Measurements from ENCODE around the gene ATP10A. TPM values are rescaled to one million over a fixed set of nuclear protein-coding genes. Genes with fewer than 3 reads are reported as not detected.

The ATP10A gene
- total and polyA plus RNA-seq, 8 donors: 1.5 to 15.2 (median 3.2) TPM

DNA sequence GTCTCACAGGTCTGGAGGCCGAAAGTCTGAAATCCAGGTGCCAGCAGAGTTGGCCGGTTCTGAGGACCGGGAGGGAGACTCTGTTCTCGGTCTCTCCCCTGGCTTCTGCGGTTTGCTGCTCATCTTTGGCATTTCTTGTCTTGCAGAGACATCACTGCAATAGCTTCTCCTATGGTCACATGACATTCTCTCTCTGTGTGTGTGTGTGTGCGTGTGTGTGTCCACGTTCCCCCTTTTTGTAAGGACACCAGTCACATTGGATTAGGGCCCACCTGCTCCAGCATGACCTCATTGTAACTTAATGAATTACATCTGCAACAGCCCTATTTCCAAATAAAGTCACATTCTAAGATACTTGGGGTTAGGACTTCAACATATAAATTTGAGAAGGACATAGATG lies 12.4 kb upstream of the ATP10A start:
- intact Hi-C loops (cut with DNase I; ENCODE audit: low total_unique reads): no loop called here
- H3K27me3 ChIP-seq: no peaks in the 10 kb centered on the region
- TF ChIP-seq POLR2A (IDR thresholded peaks at IDR 0.05): no peak
- TF ChIP-seq CTCF (IDR thresholded peaks at IDR 0.05): no peak
- no peak for TF ChIP-seq POLR2AphosphoS5 (IDR thresholded peaks at IDR 0.05)
- TF ChIP-seq EP300 (IDR thresholded peaks at IDR 0.05): no peak
- DNase-seq: no peak
- no peaks in the 10 kb centered on the region for H3K36me3 ChIP-seq
- H3K9me3 ChIP-seq: no peaks in the 10 kb centered on the region
- H3K27ac ChIP-seq: no peak overlapping the region
- 79 to 94% (median 87%) methylated on average over 7 of the region's 7 CpGs for WGBS, 5 donors
- no peaks in the 10 kb centered on the region for H3K4me1 ChIP-seq
- no peak overlapping the region for H3K4me3 ChIP-seq

- TF ChIP-seq CTCF (IDR thresholded peaks at IDR 0.05): no peak
- TF ChIP-seq POLR2A (IDR thresholded peaks at IDR 0.05): no peak
- no peak for TF ChIP-seq EP300 (IDR thresholded peaks at IDR 0.05)
- TF ChIP-seq POLR2AphosphoS5 (IDR thresholded peaks at IDR 0.05): no peak
- intact Hi-C loops (cut with DNase I; ENCODE audit: low total_unique reads): no loop called here
- H3K27me3 ChIP-seq: no peaks in the 10 kb centered on the region
- no peak for DNase-seq
- no peak overlapping the region for H3K27ac ChIP-seq
- H3K9me3 ChIP-seq: no peaks in the 10 kb centered on the region
- H3K4me3 ChIP-seq: no peak overlapping the region
- H3K4me1 ChIP-seq: no peaks in the 10 kb centered on the region
- H3K36me3 ChIP-seq: no peaks in the 10 kb centered on the region
Measured at GRCh38 chr15:25874379-25874778, 11.3 kb upstream of the ATP10A start.

GRCh38 chr15:25871403-25871802 lies 8.3 kb upstream of the ATP10A start:
- Histone ChIP-seq H3K36me3 (no peaks in the 10 kb centered on the region), H3K27me3 (no peaks in the 10 kb centered on the region), H3K4me3 (no peak overlapping the region), H3K27ac (no peak overlapping the region), H3K4me1 (no peaks in the 10 kb centered on the region), H3K9me3 (no peaks in the 10 kb centered on the region)
- TF ChIP-seq POLR2AphosphoS5 (IDR thresholded peaks at IDR 0.05) (no peak), CTCF (IDR thresholded peaks at IDR 0.05) (no peak), EP300 (IDR thresholded peaks at IDR 0.05) (no peak), POLR2A (IDR thresholded peaks at IDR 0.05) (no peak)
- no peak for DNase-seq
- intact Hi-C loops (cut with DNase I; ENCODE audit: low total_unique reads): no loop called here

DNA sequence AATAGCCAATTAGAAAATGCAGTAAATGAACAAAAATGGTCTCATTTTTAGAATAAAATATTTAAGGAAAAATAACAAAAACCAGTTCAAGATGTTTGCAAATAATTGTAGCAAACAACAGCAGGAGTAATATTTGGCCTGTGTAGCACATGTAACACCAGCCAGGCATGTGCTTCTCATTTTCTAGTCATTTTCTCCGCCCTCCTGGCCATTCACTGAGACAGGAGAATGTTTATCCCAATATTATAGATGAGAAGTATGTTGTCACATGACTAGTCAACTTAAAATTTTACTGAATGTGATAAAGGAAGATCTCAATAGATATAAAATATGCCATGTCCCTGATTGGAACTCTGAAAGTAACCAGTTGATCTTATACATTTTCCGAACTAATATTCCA lies 7.8 kb upstream of the ATP10A start:
- WGBS, 5 donors: 88 to 94% (median 93%) methylated on average over 2 of the region's 2 CpGs
- Histone ChIP-seq H3K9me3 (no peaks in the 10 kb centered on the region), H3K36me3 (no peaks in the 10 kb centered on the region), H3K4me3 (no peak overlapping the region), H3K27ac (no peak overlapping the region), H3K27me3 (no peaks in the 10 kb centered on the region), H3K4me1 (no peaks in the 10 kb centered on the region)
- intact Hi-C loops (cut with DNase I; ENCODE audit: low total_unique reads): no loop called here
- no peak for DNase-seq
- no peak for TF ChIP-seq POLR2A (IDR thresholded peaks at IDR 0.05)
- no peak for TF ChIP-seq EP300 (IDR thresholded peaks at IDR 0.05)
- TF ChIP-seq POLR2AphosphoS5 (IDR thresholded peaks at IDR 0.05): no peak
- no peak for TF ChIP-seq CTCF (IDR thresholded peaks at IDR 0.05)

GRCh38 chr15:25869701-25870100 lies 6.6 kb upstream of the ATP10A start:
- Histone ChIP-seq H3K4me3 (no peak overlapping the region), H3K36me3 (no peaks in the 10 kb centered on the region), H3K9me3 (no peaks in the 10 kb centered on the region), H3K27me3 (no peaks in the 10 kb centered on the region), H3K4me1 (no peaks in the 10 kb centered on the region), H3K27ac (no peak overlapping the region)
- DNase-seq: no peak
- WGBS, 5 donors: 54 to 64% (median 59%) methylated on average over 8 of the region's 8 CpGs
- intact Hi-C loops (cut with DNase I; ENCODE audit: low total_unique reads): no loop called here
- no peak for TF ChIP-seq CTCF (IDR thresholded peaks at IDR 0.05)
- no peak for TF ChIP-seq POLR2A (IDR thresholded peaks at IDR 0.05)
- TF ChIP-seq EP300 (IDR thresholded peaks at IDR 0.05): no peak
- TF ChIP-seq POLR2AphosphoS5 (IDR thresholded peaks at IDR 0.05): no peak

All from stomach (tissue), 9 donors.